Skin epidermis (tissue), 12 donors: Measurements from ENCODE around the gene CHAT.

ENCODE experiments used
- H3K27ac ChIP-seq, 21 experiments: fragments of 200-600 bp; sonication (generic) in 11 of 21; one replicate each; pipeline ENCODE4 v1.5.0; 2020; ENCODE audit warnings: mild to moderate bottlenecking in 3 of 21, inconsistent platforms in 2 of 21, moderate library complexity in 2 of 21
- H3K4me3 ChIP-seq, 7 experiments: fragments of 200-600 bp; sonication (generic) in 2 of 7; one replicate each; pipeline ENCODE4 v1.5.0; 2020; ENCODE audit warnings: inconsistent platforms in 2 of 7, mild to moderate bottlenecking in 2 of 7, moderate library complexity in 1 of 7

CHAT gene

DNA sequence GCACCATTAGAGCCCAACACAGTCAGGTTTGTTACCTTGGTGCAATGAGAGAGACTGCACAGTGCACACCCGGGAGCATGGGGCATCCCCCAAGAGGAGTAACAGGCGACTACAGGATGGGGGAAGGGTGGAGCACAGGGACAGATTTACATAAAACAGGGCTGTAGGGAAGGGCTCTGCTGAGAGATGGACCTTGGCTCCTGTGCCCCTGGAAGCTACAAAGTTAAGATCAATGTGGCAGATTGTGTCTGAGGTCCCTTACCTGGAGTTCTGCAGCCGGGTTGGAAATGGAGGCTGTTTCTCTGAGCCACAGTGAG is 17.4 kb upstream of the CHAT start:
- H3K4me3 ChIP-seq: no peak overlapping the region
- H3K27ac ChIP-seq: no peak overlapping the region

DNA sequence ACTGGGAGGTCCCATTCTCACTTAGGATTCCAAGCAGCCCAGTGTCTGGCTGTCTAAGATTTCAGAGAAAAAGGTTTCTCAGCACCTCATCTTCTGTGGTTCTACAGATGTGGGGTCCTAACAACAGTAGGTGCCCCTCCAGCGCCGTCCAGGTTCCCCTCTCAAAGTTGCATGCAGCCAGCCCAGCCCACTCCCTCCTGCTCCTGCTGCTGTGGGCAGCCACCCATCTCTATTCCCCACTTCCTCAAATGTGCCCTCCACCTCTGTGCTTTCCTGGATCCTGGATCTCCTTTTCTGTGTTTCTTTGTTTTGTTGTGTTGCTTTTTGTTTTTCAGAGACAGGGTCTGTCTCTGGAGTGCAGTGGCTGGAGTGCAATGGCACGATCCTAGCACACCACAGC is 17.0 kb upstream of the CHAT start:
- Histone ChIP-seq H3K27ac (no peak overlapping the region), H3K4me3 (no peak overlapping the region)

- H3K27ac ChIP-seq: no peak overlapping the region
- no peak overlapping the region for H3K4me3 ChIP-seq
Observed at GRCh38 chr10:49597426-49598163, 16.2 kb upstream of the CHAT start.

DNA sequence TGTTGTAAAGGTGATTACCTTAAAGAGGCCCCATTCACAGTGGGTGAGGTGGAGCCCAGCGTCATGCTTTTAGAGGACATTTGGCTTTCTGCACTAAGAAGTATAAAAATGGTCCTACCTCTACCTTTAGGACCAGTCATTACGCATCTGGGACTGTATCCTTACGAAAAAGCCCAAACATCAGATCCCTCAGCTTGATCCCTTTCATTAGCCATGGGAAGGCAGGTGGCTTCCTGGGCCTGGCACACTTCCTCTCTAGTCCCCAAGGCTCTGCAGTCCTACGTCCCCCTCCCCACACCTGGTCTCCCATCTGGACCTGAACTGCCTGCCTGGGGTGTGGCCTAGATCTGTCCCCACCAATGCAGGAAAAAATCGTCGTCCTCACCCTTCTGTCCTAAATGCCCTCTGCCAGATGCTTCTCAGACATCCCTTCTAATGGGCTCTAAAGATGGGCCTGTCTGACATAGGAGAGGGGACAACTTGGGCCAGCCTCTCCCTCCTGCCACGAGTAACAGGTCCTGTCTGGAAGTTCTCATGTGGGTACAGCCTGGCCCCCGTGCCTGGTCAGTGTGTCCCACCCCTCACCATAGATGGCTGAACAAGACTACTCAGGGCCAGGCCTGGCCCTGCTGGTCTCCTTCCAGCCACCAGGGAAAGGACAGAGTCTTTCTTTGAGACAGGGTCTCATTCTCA is 15.5 kb upstream of the CHAT start:
- H3K27ac ChIP-seq: no peak overlapping the region
- H3K4me3 ChIP-seq: no peak overlapping the region

DNA sequence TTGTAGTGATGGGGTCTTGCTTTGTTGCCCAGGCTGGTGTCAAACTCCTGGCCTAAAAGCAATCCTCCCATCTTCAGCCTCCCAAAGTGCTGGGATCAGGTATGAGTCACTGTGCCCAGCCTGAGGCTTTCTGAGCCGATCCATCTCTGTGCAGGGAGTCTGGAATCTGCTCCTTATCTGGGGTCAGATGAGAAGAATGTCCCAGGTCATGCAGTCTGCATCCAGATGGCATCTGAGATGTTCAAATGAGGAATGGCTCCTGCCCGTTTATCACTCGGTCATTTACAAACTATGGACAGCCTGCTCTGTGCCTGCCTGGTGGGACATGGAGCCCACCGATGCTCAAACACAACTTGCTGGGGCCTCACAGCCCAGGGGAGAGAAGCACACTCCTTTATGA is 14.9 kb upstream of the CHAT start:
- Histone ChIP-seq H3K4me3 (no peak overlapping the region), H3K27ac (no peak overlapping the region)

- Histone ChIP-seq H3K27ac (no peak overlapping the region), H3K4me3 (no peak overlapping the region)
Observed at GRCh38 chr10:49599546-49599945, 14.3 kb upstream of the CHAT start.

- H3K27ac ChIP-seq: no peak overlapping the region
- H3K4me3 ChIP-seq: no peak overlapping the region
Observed at GRCh38 chr10:49600046-49600445, 13.8 kb upstream of the CHAT start.

GRCh38 chr10:49600781-49601400 is 12.9 kb upstream of the CHAT start:
- no peak overlapping the region for H3K27ac ChIP-seq
- H3K4me3 ChIP-seq: no peak overlapping the region

DNA sequence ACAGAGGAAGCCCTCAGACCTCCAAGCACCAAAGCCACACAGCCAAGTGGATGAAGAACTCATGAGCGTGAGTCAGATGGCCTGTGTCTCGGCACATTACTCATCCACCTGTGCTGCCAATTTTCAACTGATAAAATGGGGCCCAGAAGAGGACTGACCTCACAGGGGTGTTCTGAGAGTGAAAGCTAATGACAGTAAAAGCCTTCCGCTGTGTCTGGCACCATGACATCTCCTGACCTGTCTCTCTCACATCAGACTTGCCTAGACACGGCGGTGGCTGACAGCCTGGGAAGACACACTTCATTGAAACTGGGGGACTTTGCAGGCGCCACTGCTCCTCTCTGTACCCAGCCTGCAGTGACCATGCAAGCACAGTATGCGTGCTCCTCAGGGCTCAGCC is 12.0 kb upstream of the CHAT start:
- Histone ChIP-seq H3K27ac (no peak overlapping the region), H3K4me3 (no peak overlapping the region)

GRCh38 chr10:49602380-49603023 is 11.3 kb upstream of the CHAT start:
- no peak overlapping the region for H3K4me3 ChIP-seq
- H3K27ac ChIP-seq: no peak overlapping the region

GRCh38 chr10:49605216-49605938 is 8.5 kb upstream of the CHAT start:
- H3K4me3 ChIP-seq: no peak overlapping the region
- H3K27ac ChIP-seq: no peak overlapping the region

DNA sequence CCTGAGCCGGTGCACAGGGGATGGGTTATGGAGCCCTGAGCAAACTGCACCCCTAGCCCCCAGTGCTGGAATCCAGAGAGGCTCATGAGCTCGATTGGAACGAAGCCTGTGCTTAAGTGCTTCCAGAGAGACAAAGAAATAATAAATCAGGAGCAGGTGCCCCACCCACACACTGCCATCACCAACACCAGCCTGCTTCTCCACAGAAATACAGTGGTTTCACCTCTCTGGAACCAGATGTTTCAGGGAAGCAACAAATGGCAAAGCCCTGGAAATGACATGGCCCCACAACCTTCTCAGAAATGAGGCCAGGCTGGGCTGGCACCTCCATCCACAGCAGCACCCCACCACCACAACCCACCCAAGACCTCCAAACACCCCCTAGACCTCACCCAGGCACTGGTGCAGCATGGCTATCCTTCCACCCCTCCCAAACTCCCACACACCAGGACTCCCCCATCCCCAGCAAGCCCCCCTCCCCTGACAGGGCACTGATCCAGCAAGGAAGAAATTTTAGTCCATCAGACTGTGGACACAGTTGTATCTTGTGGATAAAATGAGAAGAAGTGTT is 7.8 kb upstream of the CHAT start:
- H3K27ac ChIP-seq: no peak overlapping the region
- no peak overlapping the region for H3K4me3 ChIP-seq

GRCh38 chr10:49606981-49607535 is 6.8 kb upstream of the CHAT start:
- no peak overlapping the region for H3K4me3 ChIP-seq
- no peak overlapping the region for H3K27ac ChIP-seq

- H3K27ac ChIP-seq: no peak overlapping the region
Observed at GRCh38 chr10:49608166-49609005, 5.5 kb upstream of the CHAT start.

DNA sequence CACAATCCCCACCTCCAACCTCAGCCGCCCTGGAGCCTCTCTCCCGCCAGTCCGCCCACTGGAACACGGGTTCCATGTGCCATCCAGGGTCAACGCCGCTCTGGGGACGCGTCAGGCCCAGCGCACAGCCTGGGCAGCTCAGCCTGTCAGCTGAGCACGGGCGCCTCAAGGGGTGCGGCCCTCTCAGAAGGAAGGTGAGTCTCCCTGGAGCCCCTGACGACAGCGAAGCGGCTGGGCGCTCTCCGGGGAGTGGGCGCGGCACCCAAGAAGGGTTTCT is 4.9 kb upstream of the CHAT start:
- Histone ChIP-seq H3K27ac (no peak overlapping the region), H3K4me3 (no peak overlapping the region)

More at GRCh38 chr10:49608166-49609005, 5.5 kb upstream of the CHAT start:
- no peak overlapping the region for H3K4me3 ChIP-seq

GRCh38 chr10:49609283-49610113 is 4.3 kb upstream of the CHAT start:
- Histone ChIP-seq H3K27ac (no peak overlapping the region), H3K4me3 (peak overlapping the region in 1 of 7 experiments; percentile 20)

DNA sequence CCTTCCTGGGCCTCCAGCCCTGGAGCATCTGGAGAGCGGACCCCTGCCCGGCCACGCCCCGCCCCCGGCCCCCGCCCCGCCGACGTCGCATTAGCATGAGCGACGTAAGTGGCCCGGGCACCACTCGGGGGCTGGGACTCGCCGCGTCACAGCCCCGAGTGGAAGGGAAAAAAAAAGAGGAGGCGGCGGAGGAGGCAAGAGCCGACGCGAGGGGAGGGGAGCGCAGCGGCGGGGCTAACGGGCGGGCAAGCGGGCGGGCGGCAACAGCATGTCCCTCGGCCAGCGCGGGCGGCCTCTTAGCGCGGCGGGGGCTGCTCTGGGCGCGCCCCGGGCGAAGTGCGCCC is 3.8 kb upstream of the CHAT start, which contains the start of gene SLC18A3:
SLC18A3 (plus strand) TSS at position 197 of the 344 bp plus-strand sequence. CDS start 431 bp downstream, outside the sequence.
- Histone ChIP-seq H3K4me3 (peak within 1 kb of the TSS in 1 of 7 experiments; percentile 20), H3K27ac (no peak within 1 kb of the TSS)
